Ecto neural progenitor cell (in vitro differentiated cells): ENCODE measurements around the gene GIPR.
"Not testable (repeated sequence)": the region's sequence is repeated elsewhere in the genome, so short reads cannot be mapped to it uniquely, and the experiment has no call there.

Experiments used
- DNase-seq: peaks from one replicate; pipeline ENCODE4 v3.0.0-alpha.2; 2018; ENCODE audit warnings: low spot score

GIPR gene

GRCh38 chr19:45691516-45692186 lies 23.6 kb downstream of the GIPR start, which contains the start of gene SNRPD2:
Gene SNRPD2, minus strand, starts transcription at chr19:45691953. Its CDS starts 65 bp downstream, at chr19:45691888.
- DNase-seq: peak; percentile 96

- DNase-seq: peak; percentile 97
These were observed 24.4 kb downstream of the GIPR start, which contains the start of gene QPCTL for GRCh38 chr19:45692187-45693105. Gene QPCTL, plus strand, starts transcription at chr19:45692666. Its CDS starts 38 bp downstream, at chr19:45692704.

- DNase-seq: peak; percentile 88
These were observed 25.2 kb downstream of the GIPR start for GRCh38 chr19:45693106-45693788.

GRCh38 chr19:45701676-45702075 lies 33.7 kb downstream of the GIPR start:
- DNase-seq: no peak

DNA sequence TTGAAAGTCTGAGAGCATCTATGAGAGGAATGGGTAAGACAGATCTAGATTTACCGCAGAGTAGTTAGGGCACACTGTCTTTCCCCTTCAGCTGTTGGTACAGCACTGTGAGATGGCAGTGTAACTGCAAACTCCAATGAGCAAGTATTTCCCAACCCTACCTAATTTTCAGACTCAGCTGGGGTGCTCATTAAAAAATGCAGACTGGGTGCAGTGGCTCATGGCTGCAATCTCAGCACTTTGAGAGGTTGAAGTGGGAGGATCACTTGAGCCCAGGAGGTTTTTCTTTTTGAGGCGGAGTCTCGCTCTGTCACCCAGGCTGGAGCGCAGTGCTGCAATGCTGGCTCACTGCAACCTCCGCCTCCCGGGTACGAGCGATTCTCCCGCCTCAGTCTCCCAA lies 37.1 kb downstream of the GIPR start:
- DNase-seq: no peak

DNA sequence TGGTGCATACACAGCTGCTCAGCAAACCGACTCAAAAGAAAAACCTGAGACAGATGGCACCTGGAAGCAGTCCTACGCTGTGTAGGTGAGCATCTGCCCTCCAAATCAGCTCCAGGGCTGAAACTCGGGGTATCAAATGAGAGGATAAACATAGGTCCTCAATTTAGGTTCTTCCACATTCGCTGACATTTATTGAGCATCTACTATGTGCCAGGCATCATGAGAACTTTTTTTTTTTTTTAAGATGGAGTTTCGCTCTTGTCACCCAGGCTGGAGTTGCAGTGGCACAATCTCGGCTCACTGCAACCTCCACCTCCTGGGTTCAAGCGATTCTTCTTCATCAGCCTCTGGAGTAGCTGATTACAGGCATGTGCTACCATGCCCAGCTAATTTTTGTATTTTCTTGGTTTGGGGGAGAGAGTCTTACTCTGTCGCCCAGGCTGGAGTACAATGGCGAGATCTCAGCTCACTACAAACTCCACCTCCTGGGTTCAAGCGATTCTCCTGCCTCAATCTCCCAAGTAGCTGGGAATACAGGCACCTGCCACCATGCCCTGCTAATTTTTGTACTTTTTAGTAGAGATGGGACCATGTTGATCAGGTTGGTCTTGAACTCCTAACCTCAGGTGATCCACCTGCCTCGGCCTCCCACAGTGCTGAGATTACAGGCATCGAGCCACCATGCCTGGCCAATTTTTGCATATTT lies 37.8 kb downstream of the GIPR start:
- DNase-seq: no peak

- no peak for DNase-seq
These were observed 42.5 kb downstream of the GIPR start for GRCh38 chr19:45710356-45711130.

GRCh38 chr19:45711851-45712698 lies 44.1 kb downstream of the GIPR start:
- no peak for DNase-seq

GRCh38 chr19:45712699-45713067 lies 44.7 kb downstream of the GIPR start:
- no peak for DNase-seq

- DNase-seq: no peak
These were observed 45.1 kb downstream of the GIPR start for GRCh38 chr19:45713141-45713540.

DNA sequence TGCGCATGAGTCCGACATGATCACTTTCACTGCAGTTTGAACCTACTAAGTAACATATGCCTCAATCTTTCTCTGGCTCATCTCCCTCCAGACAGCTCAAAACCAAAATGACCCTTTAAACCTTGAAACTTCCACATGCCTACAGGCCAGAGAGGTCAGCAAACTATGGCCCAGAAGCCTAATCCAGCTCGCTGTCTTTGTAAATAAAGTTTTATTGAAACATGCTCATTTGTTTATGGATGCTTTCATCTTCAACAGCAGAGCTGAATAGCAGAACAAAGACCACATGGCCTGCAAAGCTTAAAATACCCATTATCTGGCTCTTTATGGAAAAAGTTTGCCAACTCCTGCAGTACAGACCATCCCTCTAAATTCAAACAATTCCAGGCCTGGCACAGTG lies 47.1 kb downstream of the GIPR start:
- no peak for DNase-seq

DNA sequence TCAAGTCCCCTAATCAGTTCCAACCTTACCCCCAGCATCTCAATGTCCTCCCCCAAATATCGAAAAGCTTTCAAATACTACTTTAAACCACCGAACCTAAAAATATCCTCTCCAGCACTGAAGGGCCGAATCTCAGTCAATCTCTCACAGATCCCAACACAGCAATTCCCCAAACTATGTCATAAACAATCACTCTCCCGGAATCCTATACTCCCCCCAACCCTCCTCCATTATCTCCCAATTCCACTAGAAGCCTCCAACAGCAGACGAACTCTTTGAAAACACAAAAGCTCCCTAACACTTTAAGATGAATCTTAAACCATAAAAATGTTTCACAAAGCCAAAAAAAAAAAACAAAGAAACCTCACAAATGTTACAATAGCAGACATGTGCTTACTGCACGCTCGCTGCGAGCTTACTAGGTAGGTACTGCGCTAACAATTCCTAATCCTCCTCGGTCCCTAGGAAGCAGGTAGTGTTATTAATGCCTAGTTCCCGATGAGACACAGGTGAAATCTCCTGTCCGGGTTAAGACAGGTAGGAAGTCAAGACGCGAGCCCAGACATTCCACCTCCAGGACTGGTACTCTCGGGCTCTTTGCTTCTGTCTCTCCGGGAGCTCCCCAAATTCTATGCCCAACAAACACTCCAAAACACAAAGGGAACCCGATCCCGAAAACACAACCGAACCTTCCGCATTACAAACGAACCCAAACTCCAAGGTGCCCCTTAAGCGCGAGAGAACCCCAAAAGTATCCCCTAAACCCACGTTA lies 48.5 kb downstream of the GIPR start:
- DNase-seq: no peak

DNA sequence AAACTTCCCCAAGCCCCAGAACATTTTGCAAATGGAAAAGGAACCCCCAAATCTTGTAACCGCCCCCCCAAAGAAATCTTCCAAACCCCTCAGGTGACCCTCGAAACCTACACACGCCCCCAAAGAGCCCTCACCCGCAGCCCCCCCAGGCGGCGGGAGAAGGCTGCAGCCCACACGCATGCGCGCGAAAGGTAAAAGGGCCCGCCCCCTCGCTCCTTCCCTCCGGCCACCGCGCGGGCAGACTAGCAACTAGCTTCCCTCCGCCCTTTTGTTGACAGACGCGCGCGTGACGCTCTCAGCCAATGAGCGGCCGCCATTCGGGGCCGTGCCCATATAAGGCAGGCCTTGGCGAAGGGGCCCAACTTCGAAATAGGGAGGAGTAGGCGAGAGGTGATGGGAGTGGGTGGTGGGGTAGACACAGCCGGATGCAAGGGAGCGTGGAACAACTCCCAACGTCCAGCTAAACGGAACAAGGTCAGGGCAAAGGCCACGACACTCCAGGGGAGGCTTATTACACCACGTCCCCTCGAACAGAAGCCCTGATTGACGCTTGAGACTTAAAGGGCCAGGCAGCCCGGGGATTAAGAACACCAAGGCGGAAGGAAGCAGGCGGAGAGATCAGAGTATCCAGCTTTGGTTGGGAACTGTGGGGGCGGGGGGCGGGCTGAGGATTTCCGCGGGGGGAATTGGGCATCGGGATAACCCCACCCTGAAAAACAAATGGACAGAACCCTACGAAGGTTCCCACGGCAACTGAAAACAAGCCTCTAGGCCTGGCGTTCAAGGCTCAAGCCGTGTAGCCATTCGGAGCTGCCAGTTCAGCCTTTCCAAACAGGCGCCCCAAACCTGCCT lies 49.3 kb downstream of the GIPR start:
- DNase-seq: peak; percentile 99

DNA sequence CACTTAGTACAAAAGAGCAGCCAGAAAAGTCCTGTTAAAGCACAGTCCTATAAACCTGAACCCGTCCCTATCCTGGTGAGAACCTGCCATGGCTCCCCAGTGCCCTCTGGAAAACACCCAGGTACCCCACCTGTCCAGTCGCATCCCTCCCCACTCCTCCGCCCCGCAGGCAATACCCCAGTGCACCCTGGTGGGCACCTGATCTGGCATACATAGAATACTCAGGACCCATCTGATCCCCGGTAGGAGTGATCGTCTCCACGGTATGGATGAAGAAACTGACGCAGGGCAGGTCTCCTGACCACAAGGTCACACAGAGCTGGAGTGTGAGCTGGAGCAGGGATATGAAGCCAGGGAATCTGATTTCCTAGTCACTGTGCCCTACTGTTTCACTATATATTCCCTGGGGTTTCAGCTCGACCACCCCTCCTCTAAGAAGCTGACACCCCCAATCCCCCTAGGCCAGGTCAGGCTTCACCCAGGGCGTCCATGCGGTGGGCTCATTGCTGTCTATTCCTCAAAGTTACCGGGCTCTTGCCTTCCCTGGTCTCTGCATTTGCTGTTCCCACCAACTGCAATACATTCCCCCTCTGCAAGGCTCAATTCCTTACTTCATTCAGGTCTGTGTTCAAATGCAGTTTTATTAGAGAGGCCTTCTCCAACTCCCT lies 50.1 kb downstream of the GIPR start:
- no peak for DNase-seq

DNA sequence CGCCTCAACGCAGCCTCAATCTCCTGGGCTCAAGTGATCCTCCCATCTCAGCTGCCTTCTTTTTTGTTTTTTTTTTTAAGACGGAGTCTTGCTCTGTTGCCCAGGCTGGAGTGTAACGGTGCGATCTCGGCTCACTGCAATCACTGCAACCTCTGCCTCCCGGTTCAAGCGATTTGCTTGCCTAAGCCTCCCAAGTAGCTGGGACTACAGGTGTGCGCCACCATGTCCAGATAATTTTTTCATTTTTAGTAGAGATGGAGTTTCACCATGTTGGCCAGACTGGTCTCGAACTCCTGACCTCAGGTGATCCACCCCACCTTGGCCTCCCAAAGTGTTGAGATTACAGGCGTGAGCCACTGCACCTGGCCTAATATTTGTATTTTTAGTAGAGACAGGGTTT lies 52.0 kb downstream of the GIPR start:
- DNase-seq: not testable (repeated sequence)

GRCh38 chr19:45728683-45729082 lies 60.7 kb downstream of the GIPR start:
- not testable (repeated sequence) for DNase-seq

GRCh38 chr19:45729800-45730290 lies 61.8 kb downstream of the GIPR start:
- DNase-seq: no peak
